Middle frontal gyrus (tissue), 1 donor: ENCODE data around the gene WBP4.
"Not testable (repeated sequence)": the region's sequence is repeated elsewhere in the genome, so short reads cannot be mapped to it uniquely, and the experiment has no call there.

Experiments used
- DNase-seq: peaks from one replicate; pipeline ENCODE4 v3.0.0-alpha.2; 2015; ENCODE audit warnings: low spot score; ENCODE audit errors: extremely low spot score

WBP4 gene

DNA sequence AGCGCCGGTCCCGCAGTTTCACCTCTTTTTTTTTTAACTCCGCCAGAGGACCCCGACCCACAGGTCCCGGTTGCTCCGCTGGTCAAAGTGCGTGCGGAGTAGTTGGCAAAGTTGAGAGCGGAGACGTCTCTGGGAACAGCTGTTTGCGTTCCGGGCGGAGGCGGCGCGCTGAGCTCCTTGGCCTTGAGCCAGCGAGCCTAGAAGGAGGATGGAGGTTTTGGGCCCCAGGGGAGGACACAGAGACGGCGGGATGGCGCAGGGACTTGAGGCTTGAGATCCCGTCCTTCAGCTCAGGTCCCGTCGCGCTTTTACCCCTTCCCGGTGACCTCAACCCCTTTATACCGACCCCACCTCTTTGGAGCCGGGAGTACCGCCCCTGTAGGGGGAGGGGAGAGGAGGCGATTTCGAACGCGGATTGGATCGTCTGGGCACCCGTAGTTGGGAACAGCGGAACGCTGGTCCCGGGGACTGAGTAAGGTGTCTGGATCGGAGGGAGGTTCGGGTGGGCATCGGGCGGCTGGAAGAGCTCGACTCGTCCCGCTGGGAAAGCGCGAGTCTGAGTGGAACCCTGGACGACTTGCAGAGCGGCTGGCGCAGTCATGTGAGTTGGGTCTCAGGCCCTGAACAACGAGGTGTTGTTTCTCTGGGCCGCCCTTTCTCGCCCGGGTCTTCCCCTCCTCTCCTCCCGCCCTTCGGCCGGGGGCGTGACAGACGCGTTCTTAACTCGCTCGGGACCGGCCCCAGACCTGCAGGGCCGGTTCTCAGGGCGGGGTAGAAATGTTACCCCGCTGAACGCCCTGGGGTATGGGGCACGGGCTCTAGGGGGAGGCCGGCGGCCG, at the start of gene WBP4:
Gene WBP4, plus strand, starts transcription at position 435 of the 839 bp plus-strand sequence. Its CDS starts 165 bp downstream, at position 600.
- DNase-seq, result peak; percentile 86

DNA sequence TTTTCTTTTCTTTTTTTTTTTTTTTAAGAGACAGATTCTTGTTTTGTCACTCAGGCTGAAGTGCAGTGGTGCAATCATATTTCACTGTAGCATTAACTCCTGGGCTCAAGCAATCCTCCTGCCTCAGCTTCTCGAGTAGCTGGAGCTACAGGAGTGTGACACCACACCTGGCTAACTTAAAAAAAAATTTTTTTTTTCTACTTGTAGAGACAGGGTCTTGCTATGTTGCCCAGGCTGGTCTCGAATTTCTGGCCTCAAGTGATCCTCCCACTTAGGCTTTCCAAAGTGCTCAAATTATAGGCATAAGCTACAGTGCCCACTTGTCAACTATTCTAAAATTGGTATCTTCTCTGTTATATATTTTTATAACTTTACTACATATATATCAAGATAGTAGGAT, 48.8 kb upstream of the WBP4 start:
- no peak for DNase-seq

GRCh38 chr13:41013835-41014234, 47.5 kb upstream of the WBP4 start:
- no peak for DNase-seq

GRCh38 chr13:41015920-41016319, 45.4 kb upstream of the WBP4 start:
- no peak for DNase-seq

DNA sequence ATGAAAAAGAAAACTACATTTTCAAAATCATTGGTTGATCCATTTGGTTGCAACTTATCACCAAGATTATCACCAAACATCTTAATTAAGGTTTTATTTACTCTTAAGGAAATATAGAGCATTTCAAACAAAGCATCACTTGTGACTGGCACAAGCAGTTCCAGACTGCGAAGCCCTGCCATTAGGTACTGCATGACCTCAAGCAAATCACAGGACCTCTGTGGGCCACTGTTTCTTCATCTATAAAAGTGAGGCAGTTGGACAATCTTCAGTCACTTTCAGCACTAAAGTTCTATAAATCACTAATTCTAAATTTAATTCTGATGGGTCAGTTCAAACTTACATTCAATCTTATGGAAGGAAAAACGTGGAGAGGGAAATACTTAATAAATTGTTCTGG, 44.1 kb upstream of the WBP4 start:
- no peak for DNase-seq

- no peak for DNase-seq
Observed at GRCh38 chr13:41017817-41018601, 43.3 kb upstream of the WBP4 start.

DNA sequence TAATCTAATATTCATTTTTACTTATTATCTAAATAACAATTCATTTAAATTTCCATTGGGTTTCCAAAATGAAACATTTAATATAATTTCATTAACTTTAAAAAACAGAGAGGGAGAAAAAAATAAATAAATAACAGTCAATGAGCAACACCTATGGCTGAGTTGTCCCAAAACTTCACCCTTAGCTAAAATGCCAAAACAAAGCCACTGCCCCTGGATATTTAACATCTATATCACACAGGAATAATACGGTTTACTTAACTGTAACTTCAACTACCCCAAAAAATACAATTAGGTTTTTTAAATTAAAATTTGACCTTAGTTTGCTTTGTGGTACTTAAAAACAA, 42.7 kb upstream of the WBP4 start:
- no peak for DNase-seq

- DNase-seq, result no peak
Observed at GRCh38 chr13:41019011-41019487, 42.3 kb upstream of the WBP4 start, which contains the start of gene ELF1. Gene ELF1, minus strand, starts transcription at chr13:41019316. Its CDS starts 37,262 bp downstream, at chr13:40982054.

- DNase-seq, result no peak
Observed at GRCh38 chr13:41019578-41020347, 41.5 kb upstream of the WBP4 start.

GRCh38 chr13:41025518-41025917, 35.8 kb upstream of the WBP4 start:
- DNase-seq, result no peak

DNA sequence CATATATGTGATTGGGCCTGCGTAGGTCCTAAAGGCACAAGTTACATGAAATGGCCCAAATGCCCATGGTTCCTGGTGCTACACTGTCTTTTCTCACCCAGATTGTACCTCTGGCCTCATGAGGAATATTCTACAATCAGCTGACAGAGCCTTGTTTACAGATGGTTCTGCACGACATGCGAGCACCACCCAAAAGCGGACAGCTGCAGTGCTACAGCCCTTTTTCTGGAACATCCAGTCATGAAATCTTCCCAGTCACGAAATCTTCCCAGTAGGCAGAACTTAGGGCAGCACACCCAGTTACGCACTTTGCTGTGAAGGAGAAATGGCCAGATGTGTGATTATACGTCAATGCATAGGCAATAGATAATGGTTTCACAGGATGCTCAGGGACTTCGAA, 34.5 kb upstream of the WBP4 start:
- DNase-seq, result no peak

DNA sequence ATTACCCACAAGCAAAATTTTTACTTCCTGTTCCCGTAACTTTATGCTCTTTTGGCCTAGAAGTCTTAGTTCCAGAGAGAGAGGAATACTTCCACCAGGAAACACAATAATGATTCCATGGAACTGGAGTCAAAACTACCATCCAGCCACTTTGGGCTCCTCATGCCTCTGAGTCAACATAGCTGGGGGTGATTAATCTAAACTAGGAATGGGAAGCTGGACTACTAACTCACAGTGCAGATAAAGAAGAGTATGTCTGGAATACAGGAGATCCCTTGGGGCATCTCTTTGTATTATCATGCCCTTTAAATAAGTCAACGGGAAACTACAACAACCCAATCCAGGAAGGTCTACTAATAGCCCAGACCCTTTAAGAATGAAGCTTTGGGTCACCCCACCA, 33.3 kb upstream of the WBP4 start:
- no peak for DNase-seq

GRCh38 chr13:41029629-41030028, 31.7 kb upstream of the WBP4 start:
- no peak for DNase-seq

GRCh38 chr13:41032691-41033376, 28.5 kb upstream of the WBP4 start:
- DNase-seq, result no peak

- no peak for DNase-seq
Observed at GRCh38 chr13:41034382-41034781, 26.9 kb upstream of the WBP4 start.

GRCh38 chr13:41034881-41035280, 26.4 kb upstream of the WBP4 start:
- DNase-seq, result no peak

- DNase-seq, result not testable (repeated sequence)
Observed at GRCh38 chr13:41036557-41036956, 24.8 kb upstream of the WBP4 start.

DNA sequence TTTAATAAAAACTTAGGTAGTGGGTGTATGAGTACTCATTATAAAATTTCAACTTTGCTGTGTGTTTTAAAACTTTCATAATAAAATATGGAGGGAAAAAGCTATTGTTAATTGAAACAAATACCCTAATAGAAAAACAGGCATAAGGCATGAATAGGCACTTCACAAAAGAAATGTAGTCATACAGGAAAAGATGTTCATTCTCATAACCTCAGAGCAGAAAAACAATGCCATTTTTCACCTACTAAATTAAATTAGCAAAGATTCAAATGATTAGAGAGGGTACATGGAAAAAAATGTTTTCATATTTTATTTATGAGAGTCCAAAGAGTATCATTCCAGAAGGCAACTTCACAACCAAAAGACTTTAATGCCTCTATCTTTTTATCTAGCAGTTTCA, 21.6 kb upstream of the WBP4 start:
- no peak for DNase-seq

- DNase-seq, result no peak
Observed at GRCh38 chr13:41040584-41041334, 20.6 kb upstream of the WBP4 start.

DNA sequence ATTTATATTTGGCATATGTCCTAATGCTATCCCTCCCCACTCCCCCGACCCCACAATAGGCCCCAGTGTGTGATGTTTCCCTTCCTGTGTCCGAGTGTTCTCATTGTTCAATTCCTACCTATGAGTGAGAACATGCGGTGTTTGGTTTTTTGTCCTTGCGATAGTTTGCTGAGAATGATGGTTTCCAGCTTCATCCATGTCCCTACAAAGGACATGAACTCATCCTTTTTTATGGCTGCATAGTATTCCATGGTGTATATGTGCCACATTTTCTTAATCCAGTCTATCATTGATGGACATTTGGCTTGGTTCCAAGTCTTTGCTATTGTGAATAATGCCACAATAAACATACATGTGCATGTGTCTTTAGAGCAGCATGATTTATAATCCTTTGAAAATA, 18.9 kb upstream of the WBP4 start:
- DNase-seq, result not testable (repeated sequence)
